HG02610 (cell line): Measurements from ENCODE around the gene SUV39H1.

Source experiments
- ATAC-seq: cut with Tn5 transposase; IDR thresholded peaks from one replicate; pipeline ENCODE4 v1.9.1; 2021; ENCODE audit warnings: mild to moderate bottlenecking, moderate library complexity; ENCODE audit not compliant: unreplicated experiment

Gene SUV39H1

DNA sequence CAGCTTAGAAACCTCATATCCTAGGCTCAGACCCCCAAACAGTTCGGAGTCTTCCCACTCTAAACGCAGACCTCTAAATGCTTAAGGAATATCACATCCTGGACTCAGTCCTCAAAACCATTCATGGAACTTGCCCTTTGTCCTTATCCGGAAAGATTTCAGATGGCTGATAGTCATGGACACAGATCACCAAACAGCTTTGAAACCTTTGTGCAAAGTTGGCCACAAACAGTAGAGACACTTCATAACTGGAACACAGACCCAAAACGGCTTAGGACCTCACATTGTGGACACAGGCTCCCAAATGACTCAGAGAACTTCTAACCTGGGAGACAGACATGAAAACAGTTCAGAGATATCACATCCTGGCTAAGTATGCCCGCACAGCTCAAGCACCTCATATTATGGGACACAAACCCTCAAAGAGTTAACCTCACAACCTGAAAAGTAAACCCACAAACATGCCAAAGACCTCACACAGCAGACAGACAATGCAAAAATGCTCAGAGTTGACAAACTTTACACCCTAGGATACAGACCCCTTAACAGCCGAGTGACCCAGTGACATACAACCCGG lies 15.5 kb downstream of the SUV39H1 start:
- no peak for ATAC-seq

DNA sequence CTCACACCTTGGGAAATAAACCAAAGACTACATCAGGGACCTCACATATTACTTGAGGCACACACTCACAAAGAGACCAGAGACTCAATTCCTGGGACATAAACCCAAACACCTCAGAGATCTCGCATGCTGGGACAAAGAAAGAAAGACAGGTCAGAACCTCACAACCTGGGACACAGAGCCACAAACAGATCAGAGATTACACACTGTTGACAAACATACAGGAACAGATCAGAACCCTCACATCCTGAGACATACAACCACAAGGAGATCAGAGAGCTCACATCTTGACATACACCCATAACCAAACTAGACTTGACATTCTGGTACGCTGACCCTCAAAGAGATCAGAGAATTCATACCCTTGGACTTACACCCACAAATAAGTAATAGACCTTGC lies 17.3 kb downstream of the SUV39H1 start:
- no peak for ATAC-seq

DNA sequence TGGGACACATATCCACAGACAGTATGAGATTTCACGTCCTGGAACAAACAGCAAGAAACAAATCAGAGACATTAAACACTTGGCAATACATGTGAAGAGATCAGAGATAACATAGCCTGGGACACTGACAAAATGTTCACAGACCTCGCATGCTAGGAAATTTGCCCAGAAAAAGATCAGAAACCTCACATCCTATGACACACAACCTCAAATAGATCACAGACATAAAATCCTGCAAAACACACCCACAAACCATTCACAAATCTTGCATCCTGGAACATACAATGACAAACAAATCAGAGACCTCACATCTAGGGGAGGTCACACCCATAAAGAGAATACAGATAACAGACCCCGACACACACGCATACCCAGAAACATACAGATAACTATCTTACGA lies 18.0 kb downstream of the SUV39H1 start:
- ATAC-seq: no peak

DNA sequence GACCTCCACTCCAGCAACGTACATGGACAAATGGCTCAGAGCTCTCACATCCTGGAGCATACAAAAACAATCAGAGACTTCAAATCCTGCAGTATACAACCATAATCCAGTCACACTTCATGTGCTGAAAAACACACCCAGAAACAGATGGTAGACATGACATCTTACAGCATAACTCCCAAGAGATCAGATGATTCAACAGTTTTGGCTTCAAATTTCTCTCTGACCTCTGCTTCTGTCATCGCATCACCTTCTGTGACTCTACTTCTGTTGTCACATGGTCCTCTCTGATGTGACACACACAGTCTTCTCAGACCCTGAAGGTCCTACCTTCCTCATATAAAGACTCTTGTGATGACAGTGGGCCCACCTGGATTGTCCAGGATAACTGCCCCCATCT lies 18.5 kb downstream of the SUV39H1 start:
- no peak for ATAC-seq

DNA sequence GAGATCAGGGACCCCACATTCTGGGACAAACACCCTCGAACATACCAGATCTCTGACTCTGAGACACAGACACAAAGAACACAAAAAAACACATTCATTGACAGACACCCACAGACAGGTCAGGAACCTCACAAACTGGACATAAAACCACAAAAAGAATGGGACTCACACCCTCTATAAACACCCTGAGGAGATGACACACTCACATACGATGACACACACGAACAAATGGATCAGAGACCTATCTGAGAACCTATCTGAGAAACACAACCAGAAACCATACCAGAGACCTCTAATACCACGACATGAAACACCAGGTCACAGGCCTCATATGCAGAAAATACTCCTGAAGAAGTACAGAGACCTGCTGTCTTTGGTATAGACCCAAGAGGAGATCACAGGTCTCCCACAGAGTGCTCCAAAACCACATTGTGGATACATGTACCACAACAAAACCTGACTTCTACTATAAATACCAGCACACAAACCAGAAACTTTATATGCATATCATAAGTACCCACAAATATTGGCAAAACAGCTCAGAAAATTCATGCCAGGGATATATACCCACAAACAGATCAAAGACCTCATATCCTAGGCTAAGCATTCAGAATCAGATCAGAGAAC lies 19.5 kb downstream of the SUV39H1 start:
- no peak for ATAC-seq

DNA sequence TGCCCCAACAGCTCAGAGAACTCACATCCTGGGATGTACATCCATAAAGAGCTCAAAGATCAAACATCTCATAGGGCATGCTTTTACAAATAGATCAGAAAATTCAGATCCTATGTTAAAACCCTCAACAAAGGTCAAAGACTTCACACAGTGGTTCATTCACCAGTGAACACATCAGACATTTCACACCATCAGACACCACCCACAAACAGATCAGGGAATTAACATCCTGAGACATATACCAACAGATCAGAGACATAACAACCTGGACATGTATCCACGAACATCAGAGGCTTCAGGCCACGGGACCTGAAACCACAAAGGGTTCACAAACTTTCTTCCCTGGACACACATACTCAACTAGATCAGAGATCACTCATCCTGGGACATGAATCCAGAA lies 23.4 kb downstream of the SUV39H1 start:
- no peak for ATAC-seq

DNA sequence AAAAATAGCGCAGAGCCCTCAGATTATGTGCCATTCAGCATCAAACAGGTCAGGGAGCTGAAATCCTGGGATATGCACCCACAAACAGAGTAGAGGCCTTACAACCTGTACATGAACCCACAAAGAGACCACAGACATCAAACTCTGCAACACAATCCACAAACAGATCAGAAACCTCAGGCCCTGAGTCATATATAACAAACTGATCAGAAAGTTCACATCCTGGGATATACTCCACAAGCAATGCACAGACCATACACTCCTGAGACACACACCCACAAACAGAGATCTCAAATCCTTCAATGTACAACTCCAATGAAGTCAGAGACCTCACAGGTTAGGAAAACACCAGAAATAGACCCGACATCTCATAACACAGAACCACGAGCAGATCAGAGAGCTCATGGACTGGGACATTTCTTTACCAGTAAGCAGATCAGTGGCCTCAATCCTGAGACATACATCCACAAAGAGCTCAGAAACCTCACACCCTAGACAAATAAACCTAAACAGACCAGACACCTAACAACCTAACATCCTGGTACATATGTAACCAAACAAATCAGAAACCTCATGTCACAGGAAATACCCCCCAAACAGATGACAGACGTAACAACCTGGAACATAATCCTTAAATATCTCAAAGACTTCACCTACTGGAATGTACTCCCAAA lies 24.2 kb downstream of the SUV39H1 start:
- no peak for ATAC-seq

DNA sequence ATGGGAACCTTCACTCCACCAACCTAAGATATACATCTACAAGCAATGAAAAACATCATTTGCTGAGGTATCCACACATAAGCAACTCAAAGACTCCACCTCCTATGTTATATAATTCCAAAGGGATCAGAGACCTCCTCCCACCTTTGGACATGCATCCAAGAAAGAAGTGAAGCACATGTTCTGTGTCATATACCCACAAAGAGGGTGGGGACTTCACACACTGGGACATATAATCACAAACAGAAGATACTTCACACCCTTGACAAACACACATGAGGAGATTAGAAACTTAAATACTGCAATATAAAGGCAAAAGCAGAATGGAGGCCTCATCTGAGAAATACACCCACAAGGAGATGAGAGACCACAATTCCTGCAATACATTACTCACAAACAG lies 25.4 kb downstream of the SUV39H1 start:
- no peak for ATAC-seq

DNA sequence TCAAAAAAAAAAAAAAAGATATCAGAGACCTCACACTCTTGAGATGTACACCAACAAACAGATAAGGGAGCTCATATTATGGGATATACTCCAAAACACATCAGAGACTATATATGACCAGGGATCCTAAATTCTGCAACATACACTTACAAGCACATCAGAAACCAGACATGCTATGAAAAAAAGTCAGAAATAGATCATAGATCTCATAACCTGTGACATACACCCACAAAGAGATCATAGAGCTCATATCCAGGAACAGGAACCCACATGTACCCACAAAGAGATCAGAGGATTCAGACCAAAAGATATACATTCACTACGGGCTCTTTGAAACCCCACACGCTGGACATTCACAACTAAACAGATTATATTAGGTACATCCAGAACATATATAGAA lies 30.1 kb downstream of the SUV39H1 start:
- ATAC-seq: no peak

DNA sequence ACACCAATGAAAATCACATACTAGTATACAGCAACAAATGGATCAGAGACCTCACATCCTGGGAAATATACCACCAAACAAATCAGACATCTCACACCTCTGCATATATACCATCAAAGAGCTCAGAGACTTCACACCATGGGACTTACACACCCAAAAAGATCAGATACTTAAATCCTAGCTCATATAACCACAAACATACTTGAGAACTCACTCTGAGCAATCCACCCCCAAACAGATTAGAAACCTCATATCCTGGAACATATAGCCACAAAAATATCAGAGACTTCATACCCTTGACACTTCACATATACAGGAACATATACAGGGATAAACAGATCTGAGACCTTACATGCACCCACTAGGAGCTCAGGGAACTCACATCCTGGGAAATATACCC lies 32.1 kb downstream of the SUV39H1 start:
- no peak for ATAC-seq

DNA sequence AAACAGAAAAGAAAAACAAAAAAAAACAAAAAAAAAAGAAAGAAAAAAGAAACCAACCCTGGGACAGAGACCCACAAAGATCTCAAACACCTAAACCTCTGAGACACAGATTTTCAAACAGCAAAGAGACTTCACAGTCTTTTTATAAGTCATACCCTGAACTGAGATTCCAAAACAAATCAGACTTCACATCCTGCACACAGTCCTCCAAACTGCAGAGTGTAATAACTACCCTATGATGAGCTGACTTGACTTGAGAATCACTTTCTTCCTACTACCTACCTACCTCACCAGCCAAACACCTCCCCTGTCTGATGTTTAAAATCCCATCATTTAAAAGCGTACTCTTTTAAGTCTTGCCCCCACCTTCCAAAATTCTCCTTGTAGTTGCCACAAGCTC lies 39.8 kb downstream of the SUV39H1 start:
- ATAC-seq: no peak

DNA sequence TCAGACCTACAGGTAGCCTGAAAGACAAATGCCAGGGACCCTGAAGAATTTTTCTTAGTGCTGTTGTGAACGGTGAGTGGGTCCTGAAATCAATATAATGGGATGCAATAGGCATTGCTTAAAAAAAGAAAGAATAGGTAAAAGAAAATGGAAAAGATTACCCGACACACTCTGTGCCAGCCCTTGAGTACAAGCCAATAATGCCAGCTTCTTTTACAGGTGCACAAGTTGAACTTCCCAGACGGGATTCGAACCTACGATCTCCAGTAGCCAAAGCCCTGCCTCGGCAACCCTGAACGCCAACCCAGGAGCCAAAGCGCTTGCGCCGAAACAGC lies 40.3 kb downstream of the SUV39H1 start:
- no peak for ATAC-seq

DNA sequence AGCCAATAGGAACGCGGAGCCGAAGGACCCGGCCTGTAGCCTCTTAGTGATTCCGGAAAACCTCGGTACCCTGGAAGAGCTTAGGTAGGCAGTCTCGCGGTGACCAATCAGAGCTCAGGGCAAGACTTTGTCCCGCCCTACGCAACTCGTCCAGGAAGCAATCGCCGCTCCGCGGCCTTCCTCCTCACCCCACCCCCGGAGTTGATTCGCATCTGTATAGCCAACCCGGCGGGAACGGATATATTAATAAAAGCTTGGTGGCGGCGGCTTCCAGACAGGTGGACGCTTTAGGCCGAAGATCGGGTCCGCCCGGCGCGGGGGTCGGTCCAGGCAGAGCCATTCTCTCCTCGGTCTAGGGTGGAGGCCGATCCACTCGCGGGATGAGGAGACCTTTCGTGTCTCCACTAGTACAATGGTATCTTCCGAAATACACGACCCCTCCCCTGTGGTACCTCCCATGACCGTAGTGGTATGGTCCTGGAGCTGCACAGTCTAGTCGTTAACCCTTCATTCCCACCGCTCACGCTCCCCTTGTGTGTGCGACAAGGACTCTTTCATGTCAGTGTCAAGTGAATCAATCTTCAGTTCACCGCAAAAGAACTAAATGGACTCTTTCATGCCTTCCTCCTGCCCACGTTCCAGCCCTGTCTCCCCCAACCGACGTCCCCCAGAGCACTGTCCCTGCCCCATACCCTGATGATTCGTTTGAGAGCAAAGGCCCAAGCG lies 40.8 kb downstream of the SUV39H1 start:
- ATAC-seq: peak; percentile 99

DNA sequence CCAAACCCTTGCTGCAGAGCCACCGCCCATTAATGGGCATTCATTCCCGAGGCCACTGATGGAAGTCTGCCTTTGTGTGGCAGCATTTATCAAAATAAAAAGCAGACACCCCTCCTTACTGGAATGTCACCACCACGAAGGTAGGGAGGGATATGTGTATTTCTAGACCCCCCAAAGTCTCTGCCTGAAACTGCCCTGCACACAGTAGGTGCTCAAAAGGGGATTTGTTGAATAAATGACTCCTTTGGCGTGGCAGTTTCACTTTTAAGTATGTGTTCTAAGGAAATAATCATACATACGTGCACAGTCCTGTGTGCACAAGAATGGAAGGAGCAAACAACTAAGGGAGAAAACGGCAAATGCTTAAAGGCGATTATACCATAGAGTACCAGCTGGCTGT lies 41.4 kb downstream of the SUV39H1 start:
- ATAC-seq: no peak

DNA sequence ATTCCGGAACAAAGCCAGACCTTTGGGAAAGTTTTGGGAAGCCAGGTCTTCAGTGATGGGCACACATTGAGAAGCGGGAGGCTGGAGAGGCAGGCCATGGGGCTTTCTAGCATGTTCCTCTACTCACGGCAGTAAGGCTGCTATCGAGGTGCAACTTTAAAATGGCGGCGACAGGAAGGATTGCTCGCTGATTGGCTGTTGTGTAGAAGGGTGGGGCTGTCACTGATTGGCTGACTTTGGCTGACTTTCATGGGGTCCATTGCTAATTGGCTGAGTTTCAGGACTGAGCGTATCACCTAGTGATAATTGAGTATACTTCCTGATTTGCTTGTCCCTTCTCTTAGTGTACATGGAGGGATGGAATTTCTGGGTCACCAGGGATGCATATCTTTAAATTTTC lies 45.3 kb downstream of the SUV39H1 start:
- ATAC-seq: no peak

DNA sequence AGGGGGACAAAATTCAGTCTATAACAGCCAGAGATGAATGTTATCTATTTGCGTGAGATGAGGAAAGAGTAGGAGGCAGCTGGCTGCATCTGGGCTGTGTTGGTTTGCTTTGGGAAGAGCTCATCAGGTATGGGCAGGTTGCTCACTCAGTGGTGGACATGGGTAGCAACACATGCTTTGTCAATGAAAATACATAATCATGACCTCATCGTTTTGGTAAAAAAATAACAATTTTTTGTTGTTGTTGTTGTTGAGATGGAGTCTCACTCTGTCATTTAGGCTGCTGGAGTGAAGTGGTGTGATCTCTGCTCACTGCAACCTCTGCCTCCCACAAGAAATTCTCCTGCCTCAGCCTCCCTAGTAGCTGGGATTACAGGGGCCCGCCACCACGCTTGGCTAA lies 48.7 kb downstream of the SUV39H1 start:
- ATAC-seq: no peak

DNA sequence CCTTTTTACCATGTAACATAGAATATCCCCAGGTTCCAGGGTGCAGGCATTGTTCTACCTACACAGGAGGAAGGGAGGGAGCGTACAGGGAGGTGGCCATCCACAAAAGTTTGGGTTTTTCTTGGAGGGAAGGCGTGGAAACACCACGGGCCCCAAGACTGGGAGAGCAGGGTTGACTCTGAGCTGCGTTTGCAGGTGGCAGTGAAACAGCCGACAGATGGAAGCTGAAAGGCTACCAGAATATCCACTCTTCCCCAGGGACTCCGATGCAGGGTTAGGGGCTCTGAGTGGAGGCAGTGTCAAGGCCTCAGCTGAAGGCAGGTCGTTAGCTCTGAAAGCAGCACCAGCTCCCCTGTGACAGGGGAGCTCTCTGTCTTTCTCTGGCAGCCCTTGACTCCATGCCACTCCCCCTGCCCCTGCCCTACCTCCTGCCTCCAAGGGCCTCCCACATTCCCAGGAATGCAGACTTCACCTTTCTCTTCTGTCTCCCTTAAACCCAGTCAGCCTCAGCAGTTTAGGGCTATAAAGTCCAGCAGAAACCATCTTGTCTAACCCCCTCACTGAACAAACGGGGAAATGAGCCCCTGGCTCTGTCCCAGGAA lies 51.0 kb downstream of the SUV39H1 start:
- ATAC-seq: no peak

DNA sequence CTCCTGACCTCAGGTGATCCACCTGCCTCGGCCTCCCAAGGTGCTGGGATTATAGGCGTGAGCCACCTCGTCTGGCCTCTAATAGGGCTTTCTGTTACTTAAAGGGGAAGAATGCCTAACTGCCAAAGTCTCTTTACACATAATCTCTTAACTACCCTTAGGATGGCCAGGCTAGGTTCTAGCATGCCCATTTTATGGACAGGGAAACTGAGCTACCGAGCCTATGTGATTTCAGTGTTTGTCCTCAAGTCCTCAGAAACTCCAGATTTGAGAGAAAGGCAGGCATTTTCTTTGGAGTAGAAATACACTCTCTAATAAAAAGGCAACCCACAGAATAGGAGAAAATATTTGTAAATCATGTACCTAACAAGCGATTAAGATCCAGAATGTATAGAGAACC lies 52.6 kb downstream of the SUV39H1 start:
- ATAC-seq: no peak

DNA sequence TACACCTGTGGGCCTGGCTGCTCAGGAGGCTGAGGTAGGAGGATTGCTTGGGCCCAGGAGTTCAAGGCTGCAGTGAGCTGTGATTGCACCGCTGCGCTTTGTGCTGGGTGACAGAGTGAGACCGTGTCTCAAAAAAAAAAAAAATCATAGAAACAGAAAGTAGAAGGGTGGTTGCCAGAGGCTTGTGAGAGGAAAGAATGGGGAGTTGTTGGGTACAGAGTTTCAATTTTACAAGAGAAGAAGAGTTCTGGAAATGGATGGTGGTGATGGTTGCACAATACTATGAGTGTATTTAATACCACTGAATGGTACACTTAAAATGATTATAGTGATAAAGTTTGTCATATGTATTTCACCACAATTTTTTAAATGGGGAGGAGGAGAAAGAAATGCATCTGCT lies 54.8 kb downstream of the SUV39H1 start:
- no peak for ATAC-seq

DNA sequence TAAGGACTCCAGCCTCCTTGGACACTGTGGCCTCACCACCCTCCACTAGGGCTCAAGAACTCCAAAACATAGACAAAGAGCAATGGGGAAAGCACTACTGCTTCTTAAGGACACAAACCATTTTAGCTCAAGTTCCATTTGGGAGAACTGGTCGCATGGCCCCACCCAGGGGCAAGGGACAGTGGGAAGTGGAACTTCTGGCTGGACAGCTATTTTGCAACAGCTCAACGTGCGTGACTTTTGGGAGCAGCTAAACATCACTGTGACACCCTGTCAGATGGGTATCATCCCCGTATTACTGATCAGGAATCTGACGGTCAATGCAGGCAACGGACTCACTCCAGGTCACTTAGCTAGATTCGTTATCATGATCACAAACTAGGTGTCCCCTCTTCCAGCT lies 56.0 kb downstream of the SUV39H1 start:
- ATAC-seq: no peak

DNA sequence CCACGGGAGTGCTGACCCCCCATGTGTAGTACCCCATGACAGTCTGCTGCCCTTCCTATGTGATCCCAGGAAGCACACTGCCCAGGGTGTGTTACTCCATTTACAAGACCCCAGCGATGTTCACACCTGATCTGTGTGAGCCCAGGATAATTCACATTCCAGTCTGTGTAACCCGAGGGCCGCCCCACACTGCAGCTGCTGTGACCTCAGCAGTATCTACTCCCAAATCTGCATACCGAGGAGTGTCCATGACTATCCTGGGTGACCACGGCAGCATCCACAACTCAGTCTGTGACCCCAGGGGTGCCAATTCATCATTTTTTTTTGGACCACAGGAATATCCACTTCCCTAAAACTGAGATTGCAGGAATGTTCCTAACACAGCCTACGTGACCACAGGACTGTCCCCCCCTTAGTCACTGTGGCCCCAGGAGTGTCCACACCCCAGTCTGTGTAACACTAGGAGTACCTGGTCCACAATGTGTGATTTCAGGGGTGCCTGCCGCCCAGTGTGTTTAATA lies 57.2 kb downstream of the SUV39H1 start:
- ATAC-seq: no peak

DNA sequence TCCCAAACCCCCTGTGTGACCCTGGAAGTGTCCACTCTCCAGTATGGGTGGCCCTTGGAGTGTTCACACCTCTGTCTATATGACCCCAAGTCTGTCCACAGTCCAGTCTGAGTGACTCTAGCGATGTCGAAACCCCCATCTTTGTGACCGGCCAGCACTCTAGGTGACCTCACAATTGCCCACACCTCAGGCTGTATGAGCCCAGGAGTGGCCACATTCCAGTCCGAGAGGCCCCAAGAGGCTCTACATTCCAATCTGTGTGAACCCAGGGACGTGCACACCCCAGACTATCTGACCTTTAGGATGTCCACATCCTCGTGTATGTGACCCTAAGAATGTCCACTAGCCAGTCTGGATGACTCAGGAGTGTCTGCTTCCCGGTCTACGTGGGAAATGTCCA lies 57.7 kb downstream of the SUV39H1 start:
- ATAC-seq: no peak
